GM18508 (cell line): ENCODE results near the gene TRPV5.

Experiments
- ATAC-seq: cut with Tn5 transposase; IDR thresholded peaks from one replicate; pipeline ENCODE4 v1.9.1; 2021; ENCODE audit warnings: moderate number of reproducible peaks; ENCODE audit not compliant: insufficient read depth, unreplicated experiment

TRPV5 gene

GRCh38 chr7:142860968-142861367 lies 72.6 kb downstream of the TRPV5 start:
- no peak for ATAC-seq

- ATAC-seq, result no peak
Observed at GRCh38 chr7:142859829-142860228, 73.7 kb downstream of the TRPV5 start.

- no peak for ATAC-seq
Observed at GRCh38 chr7:142859411-142859810, 74.1 kb downstream of the TRPV5 start.
